Gastroesophageal sphincter (tissue), 4 donors: ENCODE data around the gene CHST13. TPM values are rescaled to one million over a fixed set of nuclear protein-coding genes. Genes with fewer than 3 reads are reported as not detected.

Experiments used
- ATAC-seq: fragments of 150-250 bp; one replicate; pipeline ENCODE4 v1.9.1; 2016; ENCODE audit warnings: mild to moderate bottlenecking, moderate library complexity
- H3K27ac ChIP-seq, 4 donors: fragments of 200-600 bp; sonication (generic) in 3 of 4; 1 replicate in 3 of 4; 2 replicates in 1 of 4; pipeline ENCODE4 v1.5.1; 2016 to 2019
- H3K27me3 ChIP-seq: fragments of 200-600 bp; sonication (generic); one replicate; pipeline ENCODE4 v1.5.1; 2019
- H3K36me3 ChIP-seq, 2 donors: fragments of 200-600 bp; sonication (generic); one replicate each; pipeline ENCODE4 v1.5.1; 2019; ENCODE audit warnings: control low read depth in 1 of 2
- H3K4me1 ChIP-seq, 3 donors: fragments of 200-600 bp; sonication (generic); 1 replicate in 2 of 3; 2 replicates in 1 of 3; pipeline ENCODE4 v1.5.1; 2016 to 2019; ENCODE audit warnings: control low read depth in 2 of 3
- H3K4me3 ChIP-seq, 2 donors: fragments of 200-600 bp; sonication (generic); one replicate each; pipeline ENCODE4 v1.5.1; 2019; ENCODE audit warnings: mild to moderate bottlenecking in 1 of 2, moderate library complexity in 1 of 2
- H3K9me3 ChIP-seq, 3 donors: fragments of 200-600 bp; sonication (generic); one replicate each; pipeline ENCODE4 v1.5.1; 2017 to 2019; ENCODE audit warnings: control low read depth in 2 of 3
- CTCF ChIP-seq, 4 experiments: fragments of 200-600 bp in 2 of 4; fragments of 450-650 bp in 2 of 4; sonication (generic) in 1 of 4; IDR thresholded peaks; one replicate each; pipeline ENCODE4 v1.5.1; 2017 to 2019; ENCODE audit warnings: antibody characterized with exemption in 4 of 4, mild to moderate bottlenecking in 2 of 4, moderate library complexity in 2 of 4
- EP300 ChIP-seq: sonication (generic); formaldehyde crosslinking; IDR thresholded peaks from one replicate; pipeline ENCODE4 v1.6.1; 2017; ENCODE audit warnings: antibody characterized with exemption, mild to moderate bottlenecking
- POLR2A ChIP-seq, 2 donors: fragments of 450-650 bp; IDR thresholded peaks; one replicate each; pipeline ENCODE4 v1.6.1; 2017; ENCODE audit warnings: antibody characterized with exemption in 2 of 2, mild to moderate bottlenecking in 2 of 2, moderate library complexity in 1 of 2
- POLR2AphosphoS5 ChIP-seq: sonication (generic); formaldehyde crosslinking; IDR thresholded peaks from one replicate; pipeline ENCODE4 v1.6.1; 2017; ENCODE audit warnings: antibody characterized with exemption
- WGBS, 2 donors: methylation state at CpG; one replicate each; pipeline ENCODE4 v1.1.5; 2018; ENCODE audit warnings: low coverage in 1 of 2; 5-methylcytosine and 5-hydroxymethylcytosine counted together
- total RNA-seq, 4 donors: library from RNA; depleted of rRNA; stranded (reverse); fragments of >200 nt; gene quantifications; one replicate each; pipeline ENCODE4 v1.1.0, GENCODE V29; 2016

CHST13 gene
- total RNA-seq, 4 donors from 2014 or later: 0.52 to 1.4 (median 0.81) TPM; not detected in 1

- Histone ChIP-seq H3K4me1 (no peaks in the 10 kb centered on the region), H3K4me3 (no peak overlapping the region), H3K27ac (no peak overlapping the region), H3K36me3 (no peaks in the 10 kb centered on the region), H3K9me3 (no peaks in the 10 kb centered on the region), H3K27me3 (peaks cover 11% of the 10 kb centered on the region)
- no peak for TF ChIP-seq POLR2AphosphoS5
- no peak for TF ChIP-seq CTCF (IDR thresholded peaks at IDR 0.05)
- no peak for TF ChIP-seq EP300
- TF ChIP-seq POLR2A (IDR thresholded peaks at IDR 0.05): no peak
- no peak for ATAC-seq
- 93% methylated on average over 3 of the region's 8 CpGs; no CpG with 5 or more reads in 1 of the 2 donors for WGBS, 2 donors
Observed at GRCh38 chr3:126495786-126496185, 28.2 kb upstream of the CHST13 start.

GRCh38 chr3:126496894-126497850 is 26.8 kb upstream of the CHST13 start:
- WGBS, 2 donors: 62 to 90% methylated on average over 2 to 5 of the region's 21 CpGs
- ATAC-seq: no peak

GRCh38 chr3:126497956-126498355 is 26.0 kb upstream of the CHST13 start:
- H3K4me1 ChIP-seq: no peaks in the 10 kb centered on the region
- H3K4me3 ChIP-seq: no peak overlapping the region
- no peaks in the 10 kb centered on the region for H3K36me3 ChIP-seq
- H3K27me3 ChIP-seq: peaks cover 11% of the 10 kb centered on the region
- TF ChIP-seq POLR2A (IDR thresholded peaks at IDR 0.05): no peak
- no peak for TF ChIP-seq CTCF (IDR thresholded peaks at IDR 0.05)
- TF ChIP-seq EP300: no peak
- no peak for TF ChIP-seq POLR2AphosphoS5
- H3K9me3 ChIP-seq: no peaks in the 10 kb centered on the region
- H3K27ac ChIP-seq: no peak overlapping the region
- no peak for ATAC-seq
- no CpG with 5 or more reads among the region's 6 CpGs for WGBS, 2 donors

More at GRCh38 chr3:126496894-126497850, 26.8 kb upstream of the CHST13 start:
- TF ChIP-seq POLR2A (IDR thresholded peaks at IDR 0.05): no peak
- no peak for TF ChIP-seq EP300
- no peak for TF ChIP-seq POLR2AphosphoS5
- TF ChIP-seq CTCF (IDR thresholded peaks at IDR 0.05): no peak
- Histone ChIP-seq H3K27ac (no peak overlapping the region), H3K9me3 (no peaks in the 10 kb centered on the region), H3K4me1 (no peaks in the 10 kb centered on the region), H3K36me3 (no peaks in the 10 kb centered on the region), H3K4me3 (no peak overlapping the region), H3K27me3 (peaks cover 11% of the 10 kb centered on the region)

- ATAC-seq: no peak
- TF ChIP-seq POLR2A (IDR thresholded peaks at IDR 0.05): no peak
- no peak for TF ChIP-seq CTCF (IDR thresholded peaks at IDR 0.05)
- no peak for TF ChIP-seq EP300
- TF ChIP-seq POLR2AphosphoS5: no peak
- WGBS, 2 donors: 75 to 83% methylated on average over 1 of the region's 4 CpGs
- no peaks in the 10 kb centered on the region for H3K4me1 ChIP-seq
- peaks cover 11% of the 10 kb centered on the region for H3K27me3 ChIP-seq
- H3K36me3 ChIP-seq: no peaks in the 10 kb centered on the region
- H3K9me3 ChIP-seq: no peaks in the 10 kb centered on the region
- H3K4me3 ChIP-seq: no peak overlapping the region
- H3K27ac ChIP-seq: no peak overlapping the region
Observed at GRCh38 chr3:126498461-126498860, 25.5 kb upstream of the CHST13 start.

- no CpG with 5 or more reads among the region's 10 CpGs for WGBS, 2 donors
Observed at GRCh38 chr3:126498929-126499328, 25.0 kb upstream of the CHST13 start.

More at GRCh38 chr3:126498929-126499328, 25.0 kb upstream of the CHST13 start:
- H3K27ac ChIP-seq: no peak overlapping the region
- TF ChIP-seq EP300: no peak
- TF ChIP-seq CTCF (IDR thresholded peaks at IDR 0.05): no peak
- no peak for TF ChIP-seq POLR2AphosphoS5
- TF ChIP-seq POLR2A (IDR thresholded peaks at IDR 0.05): no peak
- H3K4me1 ChIP-seq: no peaks in the 10 kb centered on the region
- no peaks in the 10 kb centered on the region for H3K36me3 ChIP-seq
- no peaks in the 10 kb centered on the region for H3K9me3 ChIP-seq
- peaks cover 14% of the 10 kb centered on the region for H3K27me3 ChIP-seq
- no peak for ATAC-seq
- H3K4me3 ChIP-seq: no peak overlapping the region
